Vagina (tissue), 2 donors: ENCODE data around the gene NOL4L. TPM values are rescaled to one million over a fixed set of nuclear protein-coding genes. Genes with fewer than 3 reads are reported as not detected.
A peak's percentile ranks its signal among the peaks of the same experiment; 100 is the strongest.

ENCODE experiments used
- DNase-seq, 2 donors: peaks; one replicate each; pipeline ENCODE4 v3.0.0-alpha.2; 2017; ENCODE audit errors: extremely low spot score in 2 of 2
- H3K27ac ChIP-seq: fragments of 200-600 bp; sonication (generic); one replicate; pipeline ENCODE4 v1.5.1; 2019
- H3K27me3 ChIP-seq: fragments of 200-600 bp; sonication (generic); one replicate; pipeline ENCODE4 v1.5.1; 2019
- H3K36me3 ChIP-seq, 2 donors: fragments of 200-600 bp; sonication (generic); one replicate each; pipeline ENCODE4 v1.5.1; 2017 to 2019
- H3K4me1 ChIP-seq: fragments of 200-600 bp; sonication (generic); one replicate; pipeline ENCODE4 v1.5.1; 2019
- H3K4me3 ChIP-seq, 2 donors: fragments of 200-600 bp; sonication (generic); 1 replicate in 1 of 2; 2 replicates in 1 of 2; pipeline ENCODE4 v1.5.1; 2016 to 2019
- H3K9me3 ChIP-seq: fragments of 200-600 bp; sonication (generic); one replicate; pipeline ENCODE4 v1.5.1; 2019
- CTCF ChIP-seq, 3 experiments: fragments of 450-650 bp in 2 of 3; fragments of 200-600 bp in 1 of 3; sonication (generic) in 1 of 3; IDR thresholded peaks; one replicate each; pipeline ENCODE4 v1.5.1; 2017 to 2019; ENCODE audit warnings: antibody characterized with exemption in 3 of 3, mild to moderate bottlenecking in 2 of 3, moderate library complexity in 2 of 3
- POLR2A ChIP-seq, 2 donors: fragments of 450-650 bp; IDR thresholded peaks; one replicate each; pipeline ENCODE4 v1.6.1; 2017; ENCODE audit warnings: antibody characterized with exemption in 2 of 2, mild to moderate bottlenecking in 2 of 2, moderate library complexity in 2 of 2
- POLR2AphosphoS5 ChIP-seq, 2 donors: sonication (generic); formaldehyde crosslinking; IDR thresholded peaks; one replicate each; pipeline ENCODE4 v1.9.0; 2017; ENCODE audit warnings: antibody characterized with exemption in 2 of 2, mild to moderate bottlenecking in 2 of 2, low read depth in 1 of 2; ENCODE audit not compliant: insufficient read depth in 1 of 2
- intact Hi-C: fragments of 100-400 bp; cut with DNase I; formaldehyde crosslinking; loops from one replicate; pipeline ENCODE4 v1.15.1; 2023
- total RNA-seq: library from RNA; depleted of rRNA; stranded (reverse); fragments of >200 nt; gene quantifications from one replicate; pipeline ENCODE4 v1.2.3, GENCODE V29; 2016

The NOL4L gene
- total RNA-seq, 1 donor from 2014 or later: 17.9 TPM

DNA sequence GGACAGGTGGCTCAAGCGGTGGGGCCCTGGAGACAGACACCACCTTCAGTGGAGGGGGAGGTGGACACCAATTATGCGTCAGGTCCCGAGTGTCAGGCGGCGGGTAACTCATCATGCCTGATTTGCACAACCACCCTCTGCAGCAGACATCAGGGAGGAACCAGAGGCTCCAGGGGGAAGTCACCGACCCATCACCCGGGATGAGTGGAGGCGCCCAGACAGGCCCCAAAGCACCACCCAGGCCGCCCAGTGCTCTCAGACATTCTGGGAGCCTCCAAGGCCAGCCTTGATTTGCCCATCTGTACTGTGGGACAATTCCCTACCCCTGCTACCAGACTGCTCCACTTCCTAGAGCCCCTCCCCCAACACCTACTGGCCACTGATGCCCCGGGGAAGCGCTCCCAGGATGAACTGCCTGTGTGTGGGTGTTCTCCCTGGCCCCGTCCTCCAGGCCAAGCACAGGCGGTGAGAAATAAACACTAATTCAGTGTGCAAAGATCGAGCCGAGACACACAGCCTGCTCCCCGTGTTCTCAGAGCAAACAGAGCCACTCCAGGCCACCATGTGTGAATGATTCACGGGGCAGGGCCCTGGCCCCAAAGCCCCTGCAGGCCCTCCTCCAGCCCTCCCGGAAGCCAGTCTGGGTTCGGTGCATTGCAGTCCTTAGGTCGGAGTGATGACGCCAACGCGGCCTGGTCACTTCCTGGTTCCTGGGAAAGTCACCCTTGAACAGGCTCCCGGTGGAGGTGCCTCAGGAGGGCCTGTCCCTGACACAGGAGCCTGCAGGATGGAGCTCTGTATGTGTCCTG is 119.8 kb downstream of the NOL4L start:
- Histone ChIP-seq H3K27me3 (no peaks in the 10 kb centered on the region), H3K9me3 (no peaks in the 10 kb centered on the region), H3K36me3 (peaks cover 0 to 3% of the 10 kb centered on the region in 2 donors), H3K27ac (peak overlapping the region; percentile 29), H3K4me3 (no peak overlapping the region), H3K4me1 (peaks cover 49% of the 10 kb centered on the region)
- TF ChIP-seq CTCF (IDR thresholded peaks at IDR 0.05) (no peak), POLR2A (IDR thresholded peaks at IDR 0.05) (no peak), POLR2AphosphoS5 (IDR thresholded peaks at IDR 0.05; ENCODE audit: insufficient read depth in 1 of 2, low read depth in 1 of 2) (no peak)
- intact Hi-C loops: loop anchor here (10.0 kb wide), 1 partner anchor 250 kb away; no protein-coding TSS in a partner anchor
- no peak for DNase-seq

- intact Hi-C loops: loop anchor here (10.0 kb wide), 1 partner anchor 250 kb away; no protein-coding TSS in a partner anchor
- no peak overlapping the region for H3K27ac ChIP-seq
- H3K4me1 ChIP-seq: peaks cover 49% of the 10 kb centered on the region
- no peak for DNase-seq
- no peaks in the 10 kb centered on the region for H3K9me3 ChIP-seq
- H3K27me3 ChIP-seq: no peaks in the 10 kb centered on the region
- H3K36me3 ChIP-seq: peaks cover 0 to 3% of the 10 kb centered on the region in 2 donors
- no peak overlapping the region for H3K4me3 ChIP-seq
- TF ChIP-seq POLR2AphosphoS5 (IDR thresholded peaks at IDR 0.05; ENCODE audit: insufficient read depth in 1 of 2, low read depth in 1 of 2) (no peak), POLR2A (IDR thresholded peaks at IDR 0.05) (no peak), CTCF (IDR thresholded peaks at IDR 0.05) (no peak)
Measured at GRCh38 chr20:32464401-32465091, 120.6 kb downstream of the NOL4L start.

DNA sequence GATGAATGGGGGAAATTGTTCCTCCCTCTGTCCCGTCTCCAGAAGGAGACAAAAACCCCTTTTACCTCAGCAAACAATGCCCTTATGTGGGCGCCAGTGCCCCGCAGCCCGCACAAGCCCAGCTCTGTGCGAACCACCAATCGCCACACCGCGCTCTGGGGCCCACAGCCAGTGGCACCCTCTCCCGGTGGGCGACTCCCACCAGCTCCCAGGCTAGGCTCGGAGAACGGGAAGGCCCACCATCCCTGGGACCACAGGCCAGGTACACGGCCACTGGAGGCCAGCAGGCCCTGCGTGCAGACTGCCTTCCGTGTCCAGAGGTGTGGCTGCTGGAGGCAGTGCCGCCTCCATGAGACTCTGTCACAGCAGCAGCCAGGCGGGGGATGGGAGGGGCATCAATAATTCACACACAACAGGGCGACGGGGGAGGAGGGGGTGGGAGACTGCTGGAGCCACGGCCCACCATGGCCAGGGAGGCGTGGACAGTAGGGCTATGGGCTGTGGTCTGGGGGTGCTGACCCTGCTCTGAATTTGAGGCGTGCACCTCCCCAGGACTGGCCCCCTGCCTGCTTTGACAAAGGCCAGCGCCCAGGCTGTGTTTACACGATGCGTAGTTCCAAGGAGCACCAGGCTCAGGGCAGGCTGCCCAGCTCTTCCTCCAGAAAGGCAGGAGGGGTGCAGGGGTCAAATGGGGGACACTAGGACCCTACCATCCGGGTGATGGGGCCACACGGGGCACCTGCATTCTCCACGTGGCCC is 121.3 kb downstream of the NOL4L start:
- DNase-seq: no peak
- Histone ChIP-seq H3K36me3 (peaks cover 0 to 3% of the 10 kb centered on the region in 2 donors), H3K4me3 (no peak overlapping the region), H3K4me1 (peaks cover 49% of the 10 kb centered on the region), H3K9me3 (no peaks in the 10 kb centered on the region), H3K27me3 (no peaks in the 10 kb centered on the region), H3K27ac (no peak overlapping the region)
- TF ChIP-seq POLR2A (IDR thresholded peaks at IDR 0.05) (no peak), CTCF (IDR thresholded peaks at IDR 0.05) (no peak), POLR2AphosphoS5 (IDR thresholded peaks at IDR 0.05; ENCODE audit: insufficient read depth in 1 of 2, low read depth in 1 of 2) (no peak)
- intact Hi-C loops: loop anchor here (10.0 kb wide), 1 partner anchor 249 kb away; no protein-coding TSS in a partner anchor

GRCh38 chr20:32462900-32463641 is 122.1 kb downstream of the NOL4L start:
- H3K4me3 ChIP-seq: no peak overlapping the region
- no peak for TF ChIP-seq CTCF (IDR thresholded peaks at IDR 0.05)
- TF ChIP-seq POLR2A (IDR thresholded peaks at IDR 0.05): no peak
- no peak for TF ChIP-seq POLR2AphosphoS5 (IDR thresholded peaks at IDR 0.05; ENCODE audit: insufficient read depth in 1 of 2, low read depth in 1 of 2)
- peaks cover 0 to 3% of the 10 kb centered on the region in 2 donors for H3K36me3 ChIP-seq
- H3K4me1 ChIP-seq: peaks cover 47% of the 10 kb centered on the region
- H3K27ac ChIP-seq: no peak overlapping the region
- no peaks in the 10 kb centered on the region for H3K27me3 ChIP-seq
- no peak for DNase-seq
- H3K9me3 ChIP-seq: no peaks in the 10 kb centered on the region
- intact Hi-C loops: loop anchor here (10.0 kb wide), 1 partner anchor 248 kb away; no protein-coding TSS in a partner anchor
